K562 (cell line): ENCODE results near the gene TMX4. TPM values are rescaled to one million over a fixed set of nuclear protein-coding genes. Genes with fewer than 3 reads are reported as not detected.

Source experiments
- ATAC-seq: fragments of 200-7000 bp; cut with Tn5 transposase; 3 replicates; pipeline ENCODE4 v1.9.1; 2020; ENCODE audit warnings: moderate library complexity
- BruUV-seq: library from RNA; stranded (reverse); fragments of 400-500 nt; replicated peaks from 2 replicates; lab custom pipeline; 2021; lab: Mats Ljungman, UMichigan
- CTCF ChIA-PET: fragments of 300-600 bp; formaldehyde crosslinking; extraction: SDS; loops from one replicate; lab custom pipeline; 2021; ENCODE audit warnings: low intra/inter-chr PET ratio; lab: Yijun Ruan, JAX
- POLR2A ChIA-PET: fragments of 300-600, 350-650 bp; sonication (Branson Sonifier 250); formaldehyde crosslinking; extraction: SDS; loops from one replicate; lab custom pipeline; 2021; ENCODE audit warnings: antibody characterized with exemption, inconsistent platforms; lab: Yijun Ruan, JAX
- DNase-seq, 4 experiments: peaks; one replicate each; pipeline versions ENCODE4 v3.0.0 to v3.0.0-alpha.2; 2011 to 2018; ENCODE audit warnings: low spot score in 3 of 4, mixed read lengths in 3 of 4; ENCODE audit errors: extremely low read depth in 1 of 4
- FAIRE-seq: peaks from 2 replicates; lab custom pipeline; 2011; peaks lifted over from hg19 to GRCh38; lab: Jason Lieb, UNC
- H2AFZ ChIP-seq: 2 replicates; pipeline ENCODE4 v1.6.0; 2011; ENCODE audit warnings: low read depth, low read length, control low read depth, inconsistent platforms
- H3K27ac ChIP-seq: fragments of 200-600 bp; 3 replicates; pipeline ENCODE4 v1.8.0; 2011; ENCODE audit warnings: low read depth, mild to moderate bottlenecking, control low read depth, inconsistent platforms, low read length, moderate library complexity, mixed read lengths; ENCODE audit errors: extremely low read depth
- H3K27me3 ChIP-seq, 2 experiments: fragments of 300-600 bp in 1 of 2; 2 replicates in 1 of 2; 3 replicates in 1 of 2; pipeline versions ENCODE4 v1.6.0 to v1.8.0; 2011; ENCODE audit warnings: inconsistent platforms in 2 of 2, low read length in 2 of 2, mild to moderate bottlenecking in 1 of 2, mixed read lengths in 1 of 2, moderate library complexity in 1 of 2; ENCODE audit not compliant: control insufficient read depth in 2 of 2, insufficient read depth in 2 of 2
- H3K36me3 ChIP-seq: fragments of 300-600 bp; 3 replicates; pipeline ENCODE4 v1.8.0; 2011; ENCODE audit warnings: mild to moderate bottlenecking, low read length, inconsistent platforms; ENCODE audit not compliant: control insufficient read depth, insufficient read depth
- H3K4me1 ChIP-seq, 2 experiments: fragments of 200-600 bp in 1 of 2; replicated peaks in 1 of 2; 2 replicates in 1 of 2; 3 replicates in 1 of 2; pipeline versions ENCODE4 v1.5.1 to v1.8.0; 2011; ENCODE audit warnings: inconsistent platforms in 2 of 2, low read length in 2 of 2, mild to moderate bottlenecking in 1 of 2, mixed read lengths in 1 of 2, moderate library complexity in 1 of 2; ENCODE audit not compliant: control insufficient read depth in 2 of 2, insufficient read depth in 2 of 2
- H3K4me2 ChIP-seq: 2 replicates; pipeline ENCODE4 v1.6.1; 2011; ENCODE audit warnings: low read length, control low read depth, inconsistent platforms, mixed read lengths; ENCODE audit not compliant: insufficient read depth
- H3K4me3 ChIP-seq: fragments of 200-600 bp; sonication (generic), shearing (Covaris generic); 2 replicates; pipeline ENCODE4 v1.5.1; 2016; ENCODE audit warnings: control low read depth, inconsistent platforms
- H3K79me2 ChIP-seq: fragments of 200-600 bp; 3 replicates; pipeline ENCODE4 v1.8.0; 2011; ENCODE audit warnings: low read length, inconsistent platforms; ENCODE audit not compliant: control insufficient read depth, insufficient read depth
- H3K9ac ChIP-seq, 2 experiments: 2 replicates each; pipeline versions ENCODE4 v1.6.0 to v1.6.1; 2011; ENCODE audit warnings: low read depth in 2 of 2, low read length in 2 of 2, control low read depth in 1 of 2, inconsistent platforms in 1 of 2, mild to moderate bottlenecking in 1 of 2, mixed read lengths in 1 of 2; ENCODE audit not compliant: insufficient read depth in 1 of 2
- H3K9me1 ChIP-seq: one replicate; pipeline ENCODE4 v1.6.0; 2011; ENCODE audit warnings: inconsistent platforms, mild to moderate bottlenecking, low read length, moderate library complexity; ENCODE audit not compliant: control insufficient read depth, insufficient read depth
- H3K9me3 ChIP-seq: replicated peaks from 2 replicates; pipeline ENCODE4 v1.5.1; 2011; ENCODE audit warnings: low read depth, low read length, inconsistent platforms; ENCODE audit not compliant: control insufficient read depth, insufficient read depth
- H4K20me1 ChIP-seq: replicated peaks from 2 replicates; pipeline ENCODE4 v1.6.1; 2011; ENCODE audit warnings: low read length, inconsistent platforms, mixed read lengths; ENCODE audit not compliant: control insufficient read depth, insufficient read depth
- SMAD3 ChIP-seq: fragments of 450-650 bp; formaldehyde crosslinking; conservative IDR thresholded peaks from 2 replicates; pipeline ENCODE4 v1.4.0; 2020; ENCODE audit warnings: mild to moderate bottlenecking
- WGBS: fragments of 100-300 bp; shearing (Covaris generic); methylation state at CpG from one replicate; pipeline ENCODE4 v1.1.6; 2016; ENCODE audit warnings: low coverage, mixed read lengths; ENCODE audit not compliant: insufficient coverage; ENCODE audit errors: missing lambda C conversion rate; 5-methylcytosine and 5-hydroxymethylcytosine counted together
- in situ Hi-C: fragments of 300-500 bp; cut with MboI; formaldehyde crosslinking; loops from 4 replicates; pipeline ENCODE4 v1.15.0; 2018; ENCODE audit warnings: inconsistent platforms, mixed read lengths
- intact Hi-C: fragments of 100-400 bp; cut with micrococcal nuclease; formaldehyde crosslinking; loops from 2 replicates; pipeline ENCODE4 v1.14.2; 2022
- polyA plus RNA-seq, 8 experiments: library from polyadenylated mRNA; depleted of rRNA in 4 of 8; stranded (reverse) in 5 of 8; unstranded in 3 of 8; fragments of >200 nt; fragmentation: Nextera tagmentation in 2 of 8; fragmentation: Illumina TruSeq in 1 of 8; extraction: Ambion mirVana in 2 of 8; extraction: Trizol in 1 of 8; gene quantifications; 2 replicates each; pipeline versions ENCODE4 v1.2.1 to v1.2.3, GENCODE V29; 2011 to 2014; ENCODE audit warnings: inconsistent platforms in 1 of 8, missing spikeins in 1 of 8
- total RNA-seq, 7 experiments: library from RNA; depleted of rRNA in 6 of 7; stranded (reverse); fragments of >200 nt in 6 of 7; fragmentation: Illumina TruSeq in 2 of 7; extraction: Trizol in 2 of 7; gene quantifications; 2 replicates each; pipeline versions ENCODE4 v1.2.1 to v1.2.3, GENCODE V29; 2011 to 2021; ENCODE audit warnings: low replicate concordance in 1 of 7
- TF ChIP-seq, protein P1 (sequence below): fragments of 450-650 bp; IDR thresholded peaks from 2 replicates; pipeline ENCODE4 v1.6.1; 2018; ENCODE audit not compliant: partially characterized antibody
- TF ChIP-seq, protein P2 (sequence below), 3 experiments: IDR thresholded peaks in 2 of 3; conservative IDR thresholded peaks in 1 of 3; 2 replicates each; pipeline ENCODE4 v1.5.1; 2011 to 2012; ENCODE audit warnings: low read length in 3 of 3, mild to moderate bottlenecking in 3 of 3, control low read depth in 2 of 3, improper control_type of control experiment in 1 of 3, inconsistent platforms in 1 of 3, low read depth in 1 of 3, mixed read lengths in 1 of 3, moderate library complexity in 1 of 3; ENCODE audit not compliant: insufficient read depth in 2 of 3

TMX4 gene
- total and polyA plus RNA-seq, 9 of the 15 experiments (the other 6 are each of a cell fraction or from before 2014, with no cell fraction given), result 4.4 to 19.3 (median 10.8) TPM

DNA sequence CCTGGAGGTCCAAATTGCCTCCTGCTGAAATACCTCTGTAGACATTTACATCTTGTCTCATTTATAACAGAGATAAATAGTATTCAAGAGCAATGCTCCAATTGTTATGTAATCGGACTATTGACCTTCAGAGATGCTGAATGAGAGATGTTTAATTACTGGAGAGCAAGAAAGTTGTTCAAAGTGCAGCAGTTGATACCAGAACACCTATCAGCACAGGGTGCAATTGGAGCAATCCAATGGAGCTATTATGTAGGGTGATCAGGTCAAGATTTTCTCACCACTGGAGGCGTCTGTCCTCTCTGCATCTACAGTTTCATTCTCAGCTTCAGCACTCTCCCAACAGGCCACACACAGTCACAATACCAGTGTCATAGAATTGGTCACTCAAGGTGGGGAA lies 19.5 kb upstream of the TMX4 start:
- Histone ChIP-seq H3K36me3 (no peaks in the 10 kb centered on the region), H3K9me1 (no peaks in the 10 kb centered on the region), H3K4me3 (no peak overlapping the region), H4K20me1 (no peaks in the 10 kb centered on the region), H3K27ac (no peak overlapping the region), H3K9ac (no peak overlapping the region), H3K27me3 (no peaks in the 10 kb centered on the region), H2AFZ (no peak overlapping the region), H3K79me2 (no peaks in the 10 kb centered on the region), H3K4me2 (no peak overlapping the region), H3K4me1 (no peaks in the 10 kb centered on the region), H3K9me3 (no peaks in the 10 kb centered on the region)
- intact Hi-C loops, result no loop called here
- no peak for FAIRE-seq
- ChIA-PET POLR2A (no interaction called here), CTCF (no interaction called here)
- TF ChIP-seq, protein P1, sequence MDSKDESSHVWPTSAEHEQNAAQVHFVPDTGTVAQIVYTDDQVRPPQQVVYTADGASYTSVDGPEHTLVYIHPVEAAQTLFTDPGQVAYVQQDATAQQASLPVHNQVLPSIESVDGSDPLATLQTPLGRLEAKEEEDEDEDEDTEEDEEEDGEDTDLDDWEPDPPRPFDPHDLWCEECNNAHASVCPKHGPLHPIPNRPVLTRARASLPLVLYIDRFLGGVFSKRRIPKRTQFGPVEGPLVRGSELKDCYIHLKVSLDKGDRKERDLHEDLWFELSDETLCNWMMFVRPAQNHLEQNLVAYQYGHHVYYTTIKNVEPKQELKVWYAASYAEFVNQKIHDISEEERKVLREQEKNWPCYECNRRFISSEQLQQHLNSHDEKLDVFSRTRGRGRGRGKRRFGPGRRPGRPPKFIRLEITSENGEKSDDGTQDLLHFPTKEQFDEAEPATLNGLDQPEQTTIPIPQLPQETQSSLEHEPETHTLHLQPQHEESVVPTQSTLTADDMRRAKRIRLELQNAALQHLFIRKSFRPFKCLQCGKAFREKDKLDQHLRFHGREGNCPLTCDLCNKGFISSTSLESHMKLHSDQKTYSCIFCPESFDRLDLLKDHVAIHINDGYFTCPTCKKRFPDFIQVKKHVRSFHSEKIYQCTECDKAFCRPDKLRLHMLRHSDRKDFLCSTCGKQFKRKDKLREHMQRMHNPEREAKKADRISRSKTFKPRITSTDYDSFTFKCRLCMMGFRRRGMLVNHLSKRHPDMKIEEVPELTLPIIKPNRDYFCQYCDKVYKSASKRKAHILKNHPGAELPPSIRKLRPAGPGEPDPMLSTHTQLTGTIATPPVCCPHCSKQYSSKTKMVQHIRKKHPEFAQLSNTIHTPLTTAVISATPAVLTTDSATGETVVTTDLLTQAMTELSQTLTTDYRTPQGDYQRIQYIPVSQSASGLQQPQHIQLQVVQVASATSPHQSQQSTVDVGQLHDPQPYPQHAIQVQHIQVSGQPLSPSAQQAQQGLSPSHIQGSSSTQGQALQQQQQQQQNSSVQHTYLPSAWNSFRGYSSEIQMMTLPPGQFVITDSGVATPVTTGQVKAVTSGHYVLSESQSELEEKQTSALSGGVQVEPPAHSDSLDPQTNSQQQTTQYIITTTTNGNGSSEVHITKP, result peak; percentile 48
- TF ChIP-seq, protein P2, sequence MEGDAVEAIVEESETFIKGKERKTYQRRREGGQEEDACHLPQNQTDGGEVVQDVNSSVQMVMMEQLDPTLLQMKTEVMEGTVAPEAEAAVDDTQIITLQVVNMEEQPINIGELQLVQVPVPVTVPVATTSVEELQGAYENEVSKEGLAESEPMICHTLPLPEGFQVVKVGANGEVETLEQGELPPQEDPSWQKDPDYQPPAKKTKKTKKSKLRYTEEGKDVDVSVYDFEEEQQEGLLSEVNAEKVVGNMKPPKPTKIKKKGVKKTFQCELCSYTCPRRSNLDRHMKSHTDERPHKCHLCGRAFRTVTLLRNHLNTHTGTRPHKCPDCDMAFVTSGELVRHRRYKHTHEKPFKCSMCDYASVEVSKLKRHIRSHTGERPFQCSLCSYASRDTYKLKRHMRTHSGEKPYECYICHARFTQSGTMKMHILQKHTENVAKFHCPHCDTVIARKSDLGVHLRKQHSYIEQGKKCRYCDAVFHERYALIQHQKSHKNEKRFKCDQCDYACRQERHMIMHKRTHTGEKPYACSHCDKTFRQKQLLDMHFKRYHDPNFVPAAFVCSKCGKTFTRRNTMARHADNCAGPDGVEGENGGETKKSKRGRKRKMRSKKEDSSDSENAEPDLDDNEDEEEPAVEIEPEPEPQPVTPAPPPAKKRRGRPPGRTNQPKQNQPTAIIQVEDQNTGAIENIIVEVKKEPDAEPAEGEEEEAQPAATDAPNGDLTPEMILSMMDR (IDR thresholded peaks at IDR 0.05 in 2 of 3, conservative IDR thresholded peaks at IDR 0.05 in 1 of 3; ENCODE audit: insufficient read depth in 2 of 3, low read depth in 1 of 3, low read length in 3 of 3), result peak in 1 of 3 experiments; percentile 3; a peak in 2 of 6 replicates
- no peak for TF ChIP-seq SMAD3
- no peak for DNase-seq
- in situ Hi-C loops, result loop anchor here (25.0 kb wide), 2 partner anchors 348 to 673 kb away; no protein-coding TSS in a partner anchor
- BruUV-seq, result no TSS peak
- peak; percentile 60; the same call in 1 of the 3 replicates for ATAC-seq
- WGBS, result 0% methylated on average over 1 of the region's 2 CpGs
